Measurements from ENCODE around the gene PRKCZ. TPM values are rescaled to one million over a fixed set of nuclear protein-coding genes. Genes with fewer than 3 reads are reported as not detected.

PRKCZ gene
- total RNA-seq, 2 experiments from 2014 or later, result 8.0 to 10.0 TPM

DNA sequence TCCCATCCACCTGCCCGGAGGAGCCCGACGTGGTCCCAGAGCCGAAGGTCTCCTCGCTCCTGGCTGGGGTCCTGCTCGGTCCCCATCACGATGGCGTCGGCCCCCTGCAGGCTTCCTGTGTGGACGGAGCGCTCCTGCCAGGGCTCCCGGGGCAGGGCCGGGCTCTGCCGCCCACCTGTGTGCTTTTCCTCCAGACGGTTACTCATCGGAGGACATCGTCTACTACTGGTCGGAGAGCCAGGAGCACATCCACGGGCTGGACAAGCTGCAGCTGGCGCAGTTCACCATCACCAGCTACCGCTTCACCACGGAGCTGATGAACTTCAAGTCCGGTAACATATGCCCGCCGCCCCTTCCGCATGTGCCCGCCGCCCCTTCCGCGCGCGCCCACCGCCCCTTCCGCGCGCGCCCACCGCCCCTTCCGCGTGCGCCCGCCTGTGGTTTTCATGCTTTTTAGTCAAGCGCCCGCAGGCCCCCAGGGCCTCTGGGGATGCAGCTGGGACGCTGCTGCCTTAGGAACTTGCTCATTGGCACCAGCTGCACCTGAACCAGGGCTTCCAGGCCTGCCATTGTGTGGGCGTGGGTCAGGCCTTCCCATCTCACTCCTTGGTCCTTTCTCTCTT lies 22.1 kb upstream of the PRKCZ start:
- no peaks in the 10 kb centered on the region for H3K9me2 ChIP-seq (ENCODE audit: insufficient read depth, low read length)
- H3K4me3 ChIP-seq (ENCODE audit: low read depth, low read length, poor library complexity, severe bottlenecking), result no peak overlapping the region
- no peak overlapping the region for H3K27ac ChIP-seq (ENCODE audit: low read depth, low read length, poor library complexity, severe bottlenecking)
- H4K20me1 ChIP-seq (ENCODE audit: insufficient read depth, low read length), result no peaks in the 10 kb centered on the region; the same call in 1 of the 2 replicates
- ChIA-PET POLR2A (interaction anchor here (0.6 to 0.7 kb wide), 2 partner anchors 74 to 76 kb away, joined by 3 to 4 read pairs; no protein-coding TSS in a partner anchor), CTCF (ENCODE audit: unreplicated experiment) (interaction anchor here (0.6 kb wide), 1 partner anchor 131 kb away, joined by 11 read pairs; no protein-coding TSS in a partner anchor)
- no peaks in the 10 kb centered on the region for H3K9me3 ChIP-seq (ENCODE audit: low read length)
- no peak overlapping the region for H2AFZ ChIP-seq (ENCODE audit: low read length)
- H3K4me1 ChIP-seq (ENCODE audit: insufficient read depth, low read length, poor library complexity, severe bottlenecking), result peaks cover 9% of the 10 kb centered on the region
- intact Hi-C loops (cut with micrococcal nuclease; ENCODE audit: unreplicated experiment), result no loop called here
- peak overlapping the region; percentile 35; the same call in 1 of the 2 replicates for H3K4me2 ChIP-seq (ENCODE audit: low read length)
- TF ChIP-seq CTCF (conservative IDR thresholded peaks at IDR 0.05; ENCODE audit: low read length) (no peak), EZH2phosphoT487 (IDR thresholded peaks at IDR 0.05; ENCODE audit: borderline replicate concordance, low read depth, low read length) (no peak)
- no peaks in the 10 kb centered on the region for H3K36me3 ChIP-seq (ENCODE audit: insufficient read depth, low read length)
- peak; percentile 47 for DNase-seq (ENCODE audit: low spot score)
- H3K79me2 ChIP-seq (ENCODE audit: insufficient read depth, low read depth, low read length), result no peaks in the 10 kb centered on the region
- BruUV-seq (replicated peaks), result no TSS peak

DNA sequence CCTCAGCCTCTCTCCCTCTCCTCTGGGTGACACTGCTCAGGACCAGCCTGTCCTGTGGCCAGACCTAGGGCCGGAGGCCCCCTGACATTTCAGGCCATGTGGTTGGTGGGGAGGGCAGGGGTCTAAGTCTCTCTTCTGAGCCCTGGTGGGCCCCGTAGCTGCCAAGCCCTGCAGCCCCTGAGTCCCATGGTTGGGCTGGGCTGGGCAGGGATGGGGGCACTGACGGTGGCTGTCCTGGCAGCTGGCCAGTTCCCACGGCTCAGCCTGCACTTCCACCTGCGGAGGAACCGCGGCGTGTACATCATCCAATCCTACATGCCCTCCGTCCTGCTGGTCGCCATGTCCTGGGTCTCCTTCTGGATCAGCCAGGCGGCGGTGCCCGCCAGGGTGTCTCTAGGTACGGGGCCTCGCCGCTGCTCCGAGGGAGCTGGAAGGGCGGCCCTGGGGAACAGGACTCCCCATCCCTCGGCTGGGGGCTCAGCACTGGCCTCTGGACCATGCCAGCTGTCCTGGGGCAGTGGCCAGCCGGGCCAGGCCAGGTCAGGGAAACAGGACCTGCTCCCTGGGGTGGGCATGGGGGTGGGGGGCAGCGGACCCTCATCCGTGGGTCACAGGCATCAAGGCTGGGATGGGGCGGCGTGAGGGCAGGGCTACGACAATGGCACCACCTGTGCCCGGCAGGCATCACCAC lies 21.2 kb upstream of the PRKCZ start:
- Histone ChIP-seq H3K9me2 (ENCODE audit: insufficient read depth, low read length) (no peaks in the 10 kb centered on the region), H3K4me2 (ENCODE audit: low read length) (peak overlapping the region; percentile 35; the same call in 1 of the 2 replicates), H3K27ac (ENCODE audit: low read depth, low read length, poor library complexity, severe bottlenecking) (no peak overlapping the region), H3K4me3 (ENCODE audit: low read depth, low read length, poor library complexity, severe bottlenecking) (no peak overlapping the region), H3K36me3 (ENCODE audit: insufficient read depth, low read length) (no peaks in the 10 kb centered on the region), H3K4me1 (ENCODE audit: insufficient read depth, low read length, poor library complexity, severe bottlenecking) (peaks cover 9% of the 10 kb centered on the region), H3K79me2 (ENCODE audit: insufficient read depth, low read depth, low read length) (no peaks in the 10 kb centered on the region), H4K20me1 (ENCODE audit: insufficient read depth, low read length) (no peaks in the 10 kb centered on the region; the same call in 1 of the 2 replicates), H3K9me3 (ENCODE audit: low read length) (no peaks in the 10 kb centered on the region), H2AFZ (ENCODE audit: low read length) (no peak overlapping the region)
- TF ChIP-seq EZH2phosphoT487 (IDR thresholded peaks at IDR 0.05; ENCODE audit: borderline replicate concordance, low read depth, low read length) (no peak), CTCF (conservative IDR thresholded peaks at IDR 0.05; ENCODE audit: low read length) (no peak)
- intact Hi-C loops (cut with micrococcal nuclease; ENCODE audit: unreplicated experiment), result no loop called here
- no TSS peak for BruUV-seq (replicated peaks)
- POLR2A ChIA-PET, result no interaction called here
- DNase-seq (ENCODE audit: low spot score), result no peak
- CTCF ChIA-PET (ENCODE audit: unreplicated experiment), result no interaction called here

DNA sequence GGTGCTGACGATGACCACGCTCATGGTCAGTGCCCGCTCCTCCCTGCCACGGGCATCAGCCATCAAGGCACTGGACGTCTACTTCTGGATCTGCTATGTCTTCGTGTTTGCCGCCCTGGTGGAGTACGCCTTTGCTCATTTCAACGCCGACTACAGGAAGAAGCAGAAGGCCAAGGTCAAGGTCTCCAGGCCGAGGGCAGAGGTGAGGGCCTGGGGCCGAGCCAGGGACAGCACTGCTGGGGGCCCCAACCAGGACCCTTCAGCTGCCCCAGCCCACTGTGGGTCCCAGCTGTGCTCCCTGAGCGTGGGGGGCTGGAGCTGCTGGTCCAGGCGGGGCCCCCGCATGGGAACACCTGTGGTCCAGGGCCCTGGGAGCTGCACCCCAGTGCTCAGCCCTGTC lies 20.6 kb upstream of the PRKCZ start:
- ChIA-PET POLR2A (no interaction called here), CTCF (ENCODE audit: unreplicated experiment) (no interaction called here)
- Histone ChIP-seq H3K4me2 (ENCODE audit: low read length) (no peak overlapping the region), H3K79me2 (ENCODE audit: insufficient read depth, low read depth, low read length) (no peaks in the 10 kb centered on the region), H3K4me1 (ENCODE audit: insufficient read depth, low read length, poor library complexity, severe bottlenecking) (peaks cover 9% of the 10 kb centered on the region), H3K4me3 (ENCODE audit: low read depth, low read length, poor library complexity, severe bottlenecking) (no peak overlapping the region), H3K27ac (ENCODE audit: low read depth, low read length, poor library complexity, severe bottlenecking) (no peak overlapping the region), H3K9me3 (ENCODE audit: low read length) (no peaks in the 10 kb centered on the region), H3K9me2 (ENCODE audit: insufficient read depth, low read length) (no peaks in the 10 kb centered on the region), H2AFZ (ENCODE audit: low read length) (no peak overlapping the region), H3K36me3 (ENCODE audit: insufficient read depth, low read length) (no peaks in the 10 kb centered on the region), H4K20me1 (ENCODE audit: insufficient read depth, low read length) (no peaks in the 10 kb centered on the region; the same call in 1 of the 2 replicates)
- DNase-seq (ENCODE audit: low spot score), result no peak
- no peak for TF ChIP-seq EZH2phosphoT487 (IDR thresholded peaks at IDR 0.05; ENCODE audit: borderline replicate concordance, low read depth, low read length)
- TF ChIP-seq CTCF (conservative IDR thresholded peaks at IDR 0.05; ENCODE audit: low read length), result no peak
- intact Hi-C loops (cut with micrococcal nuclease; ENCODE audit: unreplicated experiment), result no loop called here
- BruUV-seq (replicated peaks), result no TSS peak
